K562 (cell line): ENCODE measurements around the gene ESR2. TPM values are rescaled to one million over a fixed set of nuclear protein-coding genes. Genes with fewer than 3 reads are reported as not detected.

Source experiments
- ATAC-seq: fragments of 200-7000 bp; cut with Tn5 transposase; 3 replicates; pipeline ENCODE4 v1.9.1; 2020; ENCODE audit warnings: moderate library complexity
- BruUV-seq: library from RNA; stranded (reverse); fragments of 400-500 nt; replicated peaks from 2 replicates; lab custom pipeline; 2021; lab: Mats Ljungman, UMichigan
- CTCF ChIA-PET: fragments of 300-600 bp; formaldehyde crosslinking; extraction: SDS; loops from one replicate; lab custom pipeline; 2021; ENCODE audit warnings: low intra/inter-chr PET ratio; lab: Yijun Ruan, JAX
- POLR2A ChIA-PET: fragments of 300-600, 350-650 bp; sonication (Branson Sonifier 250); formaldehyde crosslinking; extraction: SDS; loops from one replicate; lab custom pipeline; 2021; ENCODE audit warnings: antibody characterized with exemption, inconsistent platforms; lab: Yijun Ruan, JAX
- DNase-seq, 4 experiments: peaks; one replicate each; pipeline versions ENCODE4 v3.0.0 to v3.0.0-alpha.2; 2011 to 2018; ENCODE audit warnings: low spot score in 3 of 4, mixed read lengths in 3 of 4; ENCODE audit errors: extremely low read depth in 1 of 4
- FAIRE-seq: peaks from 2 replicates; lab custom pipeline; 2011; peaks lifted over from hg19 to GRCh38; lab: Jason Lieb, UNC
- H2AFZ ChIP-seq: 2 replicates; pipeline ENCODE4 v1.6.0; 2011; ENCODE audit warnings: low read depth, low read length, control low read depth, inconsistent platforms
- H3K27ac ChIP-seq: fragments of 200-600 bp; 3 replicates; pipeline ENCODE4 v1.8.0; 2011; ENCODE audit warnings: low read depth, mild to moderate bottlenecking, control low read depth, inconsistent platforms, low read length, moderate library complexity, mixed read lengths; ENCODE audit errors: extremely low read depth
- H3K27me3 ChIP-seq, 2 experiments: fragments of 300-600 bp in 1 of 2; 2 replicates in 1 of 2; 3 replicates in 1 of 2; pipeline versions ENCODE4 v1.6.0 to v1.8.0; 2011; ENCODE audit warnings: inconsistent platforms in 2 of 2, low read length in 2 of 2, mild to moderate bottlenecking in 1 of 2, mixed read lengths in 1 of 2, moderate library complexity in 1 of 2; ENCODE audit not compliant: control insufficient read depth in 2 of 2, insufficient read depth in 2 of 2
- H3K36me3 ChIP-seq: fragments of 300-600 bp; 3 replicates; pipeline ENCODE4 v1.8.0; 2011; ENCODE audit warnings: mild to moderate bottlenecking, low read length, inconsistent platforms; ENCODE audit not compliant: control insufficient read depth, insufficient read depth
- H3K4me1 ChIP-seq, 2 experiments: fragments of 200-600 bp in 1 of 2; replicated peaks in 1 of 2; 2 replicates in 1 of 2; 3 replicates in 1 of 2; pipeline versions ENCODE4 v1.5.1 to v1.8.0; 2011; ENCODE audit warnings: inconsistent platforms in 2 of 2, low read length in 2 of 2, mild to moderate bottlenecking in 1 of 2, mixed read lengths in 1 of 2, moderate library complexity in 1 of 2; ENCODE audit not compliant: control insufficient read depth in 2 of 2, insufficient read depth in 2 of 2
- H3K4me2 ChIP-seq: 2 replicates; pipeline ENCODE4 v1.6.1; 2011; ENCODE audit warnings: low read length, control low read depth, inconsistent platforms, mixed read lengths; ENCODE audit not compliant: insufficient read depth
- H3K4me3 ChIP-seq: fragments of 200-600 bp; sonication (generic), shearing (Covaris generic); 2 replicates; pipeline ENCODE4 v1.5.1; 2016; ENCODE audit warnings: control low read depth, inconsistent platforms
- H3K79me2 ChIP-seq: fragments of 200-600 bp; 3 replicates; pipeline ENCODE4 v1.8.0; 2011; ENCODE audit warnings: low read length, inconsistent platforms; ENCODE audit not compliant: control insufficient read depth, insufficient read depth
- H3K9ac ChIP-seq, 2 experiments: 2 replicates each; pipeline versions ENCODE4 v1.6.0 to v1.6.1; 2011; ENCODE audit warnings: low read depth in 2 of 2, low read length in 2 of 2, control low read depth in 1 of 2, inconsistent platforms in 1 of 2, mild to moderate bottlenecking in 1 of 2, mixed read lengths in 1 of 2; ENCODE audit not compliant: insufficient read depth in 1 of 2
- H3K9me1 ChIP-seq: one replicate; pipeline ENCODE4 v1.6.0; 2011; ENCODE audit warnings: inconsistent platforms, mild to moderate bottlenecking, low read length, moderate library complexity; ENCODE audit not compliant: control insufficient read depth, insufficient read depth
- H3K9me3 ChIP-seq: replicated peaks from 2 replicates; pipeline ENCODE4 v1.5.1; 2011; ENCODE audit warnings: low read depth, low read length, inconsistent platforms; ENCODE audit not compliant: control insufficient read depth, insufficient read depth
- H4K20me1 ChIP-seq: replicated peaks from 2 replicates; pipeline ENCODE4 v1.6.1; 2011; ENCODE audit warnings: low read length, inconsistent platforms, mixed read lengths; ENCODE audit not compliant: control insufficient read depth, insufficient read depth
- GTF3C2 ChIP-seq: IDR thresholded peaks from 3 replicates; pipeline ENCODE4 v1.6.1; 2011; ENCODE audit warnings: borderline replicate concordance, mild to moderate bottlenecking, moderate library complexity; ENCODE audit not compliant: insufficient read length; ENCODE audit errors: extremely low read depth
- HLTF ChIP-seq: fragments of 450-650 bp; IDR thresholded peaks from 2 replicates; pipeline ENCODE4 v1.6.1; 2016
- ZFP30 ChIP-seq: fragments of 250-450 bp; sonication (Bioruptor Pico); IDR thresholded peaks from 2 replicates; pipeline ENCODE4 v1.8.0; 2022; ENCODE audit warnings: moderate library complexity, mild to moderate bottlenecking, inconsistent platforms, borderline replicate concordance
- ZNF311 ChIP-seq: fragments of 250-450 bp; sonication (Bioruptor Pico); IDR thresholded peaks from 2 replicates; pipeline ENCODE4 v1.4.0; 2020; ENCODE audit warnings: mild to moderate bottlenecking, moderate library complexity
- WGBS: fragments of 100-300 bp; shearing (Covaris generic); methylation state at CpG from one replicate; pipeline ENCODE4 v1.1.6; 2016; ENCODE audit warnings: low coverage, mixed read lengths; ENCODE audit not compliant: insufficient coverage; ENCODE audit errors: missing lambda C conversion rate; 5-methylcytosine and 5-hydroxymethylcytosine counted together
- in situ Hi-C: fragments of 300-500 bp; cut with MboI; formaldehyde crosslinking; loops from 4 replicates; pipeline ENCODE4 v1.15.0; 2018; ENCODE audit warnings: inconsistent platforms, mixed read lengths
- intact Hi-C: fragments of 100-400 bp; cut with micrococcal nuclease; formaldehyde crosslinking; loops from 2 replicates; pipeline ENCODE4 v1.14.2; 2022
- polyA plus RNA-seq, 8 experiments: library from polyadenylated mRNA; depleted of rRNA in 4 of 8; stranded (reverse) in 5 of 8; unstranded in 3 of 8; fragments of >200 nt; fragmentation: Nextera tagmentation in 2 of 8; fragmentation: Illumina TruSeq in 1 of 8; extraction: Ambion mirVana in 2 of 8; extraction: Trizol in 1 of 8; gene quantifications; 2 replicates each; pipeline versions ENCODE4 v1.2.1 to v1.2.3, GENCODE V29; 2011 to 2014; ENCODE audit warnings: inconsistent platforms in 1 of 8, missing spikeins in 1 of 8
- total RNA-seq, 7 experiments: library from RNA; depleted of rRNA in 6 of 7; stranded (reverse); fragments of >200 nt in 6 of 7; fragmentation: Illumina TruSeq in 2 of 7; extraction: Trizol in 2 of 7; gene quantifications; 2 replicates each; pipeline versions ENCODE4 v1.2.1 to v1.2.3, GENCODE V29; 2011 to 2021; ENCODE audit warnings: low replicate concordance in 1 of 7

ESR2 gene
- total and polyA plus RNA-seq, 9 of the 15 experiments (the other 6 are each of a cell fraction or from before 2014, with no cell fraction given): 0.07 to 3.8 (median 2.0) TPM

GRCh38 chr14:64174922-64175782 is 119.0 kb downstream of the ESR2 start:
- ChIA-PET POLR2A (no interaction called here), CTCF (no interaction called here)
- no peaks in the 10 kb centered on the region for H3K9me3 ChIP-seq
- no peaks in the 10 kb centered on the region for H4K20me1 ChIP-seq
- FAIRE-seq (no peak), DNase-seq (no peak), ATAC-seq (0 out of 3 replicates have a peak, but pooled peaks have one; percentile 30)
- no peak overlapping the region for H3K27ac ChIP-seq
- H3K9ac ChIP-seq: no peak overlapping the region
- H3K4me1 ChIP-seq: peaks cover 0 to 3% of the 10 kb centered on the region in 2 experiments; a peak in 3 of 5 replicates
- intact Hi-C loops: no loop called here
- no peaks in the 10 kb centered on the region for H3K79me2 ChIP-seq
- no peaks in the 10 kb centered on the region for H3K36me3 ChIP-seq
- in situ Hi-C loops: no loop called here
- H3K4me3 ChIP-seq: no peak overlapping the region
- no TSS peak for BruUV-seq
- H3K4me2 ChIP-seq: no peak overlapping the region
- 20% methylated on average over 2 of the region's 2 CpGs for WGBS
- H3K27me3 ChIP-seq: no peaks in the 10 kb centered on the region
- no peaks in the 10 kb centered on the region for H3K9me1 ChIP-seq
- no peak overlapping the region for H2AFZ ChIP-seq
- TF ChIP-seq GTF3C2 (no peak), HLTF (no peak), ZFP30 (no peak), ZNF311 (CRISPR knock-in tag) (no peak)
- TF ChIP-seq, all 486 proteins: peak for 0
